ENCODE data around the gene CASTOR1. TPM values are rescaled to one million over a fixed set of nuclear protein-coding genes. Genes with fewer than 3 reads are reported as not detected.

CASTOR1 gene
- total RNA-seq, 1 experiment from 2014 or later = 10.6 TPM

- Histone ChIP-seq H3K27me3 (ENCODE audit: insufficient read depth, low read depth) (no peaks in the 10 kb centered on the region), H3K27ac (no peak overlapping the region), H3K79me2 (ENCODE audit: low read depth) (no peaks in the 10 kb centered on the region), H3K4me1 (replicated peaks; ENCODE audit: insufficient read depth) (no peaks in the 10 kb centered on the region), H3K9me2 (ENCODE audit: insufficient read depth) (no peaks in the 10 kb centered on the region), H3K9me3 (ENCODE audit: insufficient read depth, low read depth) (no peaks in the 10 kb centered on the region), H3K36me3 (ENCODE audit: low read depth) (no peaks in the 10 kb centered on the region), H3K4me3 (no peak overlapping the region), H2AFZ (no peak overlapping the region), H3F3A (ENCODE audit: insufficient read depth, low read depth) (peaks cover 9% of the 10 kb centered on the region), H4K20me1 (ENCODE audit: insufficient read depth) (no peaks in the 10 kb centered on the region), H3K4me2 (no peak overlapping the region)
- CTCF ChIA-PET = interaction anchor here (0.5 to 1.1 kb wide), 2 partner anchors 107 to 1476 kb away, joined by 3 to 4 read pairs; partner anchors contain the start of gene RNF215
- DNase-seq = no peak
- intact Hi-C loops (cut with micrococcal nuclease; ENCODE audit: unreplicated experiment) = no loop called here
- POLR2A ChIA-PET (ENCODE audit: unreplicated experiment) = interaction anchor here (0.6 to 0.8 kb wide), 2 partner anchors 15 to 1372 kb away, joined by 3 to 5 read pairs; no protein-coding TSS in a partner anchor
- TF ChIP-seq CTCF (conservative IDR thresholded peaks at IDR 0.05) = no peak
- no peak for TF ChIP-seq EZH2 (IDR thresholded peaks at IDR 0.05; ENCODE audit: low read depth)
- no TSS peak for BruUV-seq (replicated peaks)
Measured at GRCh38 chr22:30279932-30280331, 9.4 kb downstream of the CASTOR1 start.

GRCh38 chr22:30279046-30279788 lies 10.1 kb downstream of the CASTOR1 start:
- H3K9me3 ChIP-seq (ENCODE audit: insufficient read depth, low read depth) = no peaks in the 10 kb centered on the region
- no peaks in the 10 kb centered on the region for H3K9me2 ChIP-seq (ENCODE audit: insufficient read depth)
- H3K79me2 ChIP-seq (ENCODE audit: low read depth) = no peaks in the 10 kb centered on the region
- H2AFZ ChIP-seq = no peak overlapping the region
- no peak for DNase-seq
- POLR2A ChIA-PET (ENCODE audit: unreplicated experiment) = no interaction called here
- CTCF ChIA-PET = interaction anchor here (0.5 to 1.1 kb wide), 2 partner anchors 108 to 1477 kb away, joined by 3 to 4 read pairs; partner anchors contain the start of gene RNF215
- H3K27ac ChIP-seq = no peak overlapping the region
- H3K36me3 ChIP-seq (ENCODE audit: low read depth) = no peaks in the 10 kb centered on the region
- H3K27me3 ChIP-seq (ENCODE audit: insufficient read depth, low read depth) = no peaks in the 10 kb centered on the region
- no peak overlapping the region for H3K4me3 ChIP-seq
- peaks cover 9% of the 10 kb centered on the region for H3F3A ChIP-seq (ENCODE audit: insufficient read depth, low read depth)
- intact Hi-C loops (cut with micrococcal nuclease; ENCODE audit: unreplicated experiment) = no loop called here
- H3K4me1 ChIP-seq (replicated peaks; ENCODE audit: insufficient read depth) = no peaks in the 10 kb centered on the region
- TF ChIP-seq CTCF (conservative IDR thresholded peaks at IDR 0.05) (no peak), EZH2 (IDR thresholded peaks at IDR 0.05; ENCODE audit: low read depth) (no peak)
- BruUV-seq (replicated peaks) = no TSS peak
- H3K4me2 ChIP-seq = no peak overlapping the region
- no peaks in the 10 kb centered on the region for H4K20me1 ChIP-seq (ENCODE audit: insufficient read depth)

- Histone ChIP-seq H3K27me3 (ENCODE audit: insufficient read depth, low read depth) (no peaks in the 10 kb centered on the region), H3K9me3 (ENCODE audit: insufficient read depth, low read depth) (no peaks in the 10 kb centered on the region), H3K9me2 (ENCODE audit: insufficient read depth) (no peaks in the 10 kb centered on the region), H3K36me3 (ENCODE audit: low read depth) (no peaks in the 10 kb centered on the region), H3K4me1 (replicated peaks; ENCODE audit: insufficient read depth) (no peaks in the 10 kb centered on the region), H3F3A (ENCODE audit: insufficient read depth, low read depth) (peaks cover 9% of the 10 kb centered on the region), H3K79me2 (ENCODE audit: low read depth) (no peaks in the 10 kb centered on the region), H3K4me2 (no peak overlapping the region), H3K27ac (no peak overlapping the region), H4K20me1 (ENCODE audit: insufficient read depth) (no peaks in the 10 kb centered on the region), H3K4me3 (no peak overlapping the region), H2AFZ (no peak overlapping the region)
- ChIA-PET CTCF (interaction anchor here (0.6 to 2.5 kb wide), 6 partner anchors 8 to 325 kb away, joined by 3 to 7 read pairs (median 4); no protein-coding TSS in a partner anchor), POLR2A (ENCODE audit: unreplicated experiment) (interaction anchor here (0.6 to 0.9 kb wide), 2 partner anchors 79 to 1477 kb away, joined by 3 to 7 read pairs; partner anchors contain the start of genes CCDC157, SF3A1 and XBP1)
- peak in 1 of 2 experiments; percentile 54 for DNase-seq
- no peak for TF ChIP-seq EZH2 (IDR thresholded peaks at IDR 0.05; ENCODE audit: low read depth)
- TF ChIP-seq CTCF (conservative IDR thresholded peaks at IDR 0.05) = no peak
- intact Hi-C loops (cut with micrococcal nuclease; ENCODE audit: unreplicated experiment) = no loop called here
- BruUV-seq (replicated peaks) = no TSS peak
Measured at GRCh38 chr22:30277547-30278344, 11.6 kb downstream of the CASTOR1 start.

Data from PC-9 (cell line).